RWPE2 (cell line): Measurements from ENCODE around the gene JUND.

ENCODE experiments used
- ATAC-seq: fragments of 200-7000 bp; cut with Tn5 transposase; 3 replicates; pipeline ENCODE4 v1.9.1; 2021; ENCODE audit warnings: low read depth
- DNase-seq: peaks from one replicate; pipeline ENCODE4 v3.0.0-alpha.2; 2020; ENCODE audit warnings: low spot score
- H3K27ac ChIP-seq: fragments of 450-650 bp; 2 replicates; pipeline ENCODE4 v1.5.1; 2017; ENCODE audit warnings: mild to moderate bottlenecking; ENCODE audit not compliant: poor library complexity, severe bottlenecking
- H3K27me3 ChIP-seq: fragments of 250-450 bp; sonication (Bioruptor Pico); 2 replicates; pipeline ENCODE4 v1.5.1; 2021; ENCODE audit warnings: mild to moderate bottlenecking, moderate library complexity; ENCODE audit not compliant: insufficient read depth, poor library complexity, severe bottlenecking
- H3K36me3 ChIP-seq: fragments of 250-450 bp; sonication (Bioruptor Pico); 2 replicates; pipeline ENCODE4 v1.5.1; 2020; ENCODE audit warnings: low read depth, mild to moderate bottlenecking, moderate library complexity
- H3K4me1 ChIP-seq: fragments of 250-450 bp; sonication (Bioruptor Pico); 2 replicates; pipeline ENCODE4 v1.5.1; 2021; ENCODE audit warnings: mild to moderate bottlenecking, moderate library complexity; ENCODE audit not compliant: insufficient read depth, poor library complexity, severe bottlenecking
- H3K4me3 ChIP-seq: fragments of 250-450 bp; sonication (Bioruptor Pico); 2 replicates; pipeline ENCODE4 v1.5.1; 2021; ENCODE audit warnings: mild to moderate bottlenecking, moderate library complexity; ENCODE audit not compliant: severe bottlenecking
- H3K9me3 ChIP-seq: fragments of 250-450 bp; sonication (Bioruptor Pico); 2 replicates; pipeline ENCODE4 v1.5.1; 2021; ENCODE audit warnings: mild to moderate bottlenecking, moderate library complexity; ENCODE audit not compliant: severe bottlenecking
- CTCF ChIP-seq: fragments of 450-650 bp; IDR thresholded peaks from one replicate; pipeline ENCODE4 v1.5.1; 2017; ENCODE audit warnings: mild to moderate bottlenecking, moderate library complexity; ENCODE audit not compliant: poor library complexity, severe bottlenecking

JUND gene

GRCh38 chr19:18311502-18312091, 30.2 kb upstream of the JUND start:
- no peak for ATAC-seq
- Histone ChIP-seq H3K27ac (no peak overlapping the region), H3K4me1 (no peaks in the 10 kb centered on the region), H3K36me3 (peaks cover 87% of the 10 kb centered on the region), H3K4me3 (no peak overlapping the region), H3K27me3 (no peaks in the 10 kb centered on the region), H3K9me3 (no peaks in the 10 kb centered on the region)
- no peak for DNase-seq
- no peak for TF ChIP-seq CTCF

GRCh38 chr19:18310966-18311365, 29.5 kb upstream of the JUND start:
- H3K36me3 ChIP-seq = peaks cover 85% of the 10 kb centered on the region
- H3K4me1 ChIP-seq = no peaks in the 10 kb centered on the region
- no peaks in the 10 kb centered on the region for H3K27me3 ChIP-seq
- H3K4me3 ChIP-seq = no peak overlapping the region
- no peak for TF ChIP-seq CTCF
- ATAC-seq = no peak
- no peak overlapping the region for H3K27ac ChIP-seq
- no peaks in the 10 kb centered on the region for H3K9me3 ChIP-seq
- no peak for DNase-seq

GRCh38 chr19:18310118-18310909, 28.9 kb upstream of the JUND start:
- Histone ChIP-seq H3K4me1 (no peaks in the 10 kb centered on the region), H3K36me3 (peaks cover 81% of the 10 kb centered on the region)
- no peak for DNase-seq

GRCh38 chr19:18309525-18310064, 28.2 kb upstream of the JUND start:
- TF ChIP-seq CTCF = no peak
- peaks cover 6% of the 10 kb centered on the region for H3K4me1 ChIP-seq
- DNase-seq (no peak), ATAC-seq (no peak)
- H3K27me3 ChIP-seq = no peaks in the 10 kb centered on the region
- H3K36me3 ChIP-seq = peaks cover 75% of the 10 kb centered on the region
- H3K27ac ChIP-seq = no peak overlapping the region
- H3K4me3 ChIP-seq = no peak overlapping the region
- no peaks in the 10 kb centered on the region for H3K9me3 ChIP-seq

More at GRCh38 chr19:18310118-18310909, 28.9 kb upstream of the JUND start:
- no peak for TF ChIP-seq CTCF
- ATAC-seq = 0 out of 3 replicates have a peak, but pooled peaks have one; percentile 6
- H3K9me3 ChIP-seq = no peaks in the 10 kb centered on the region
- H3K4me3 ChIP-seq = no peak overlapping the region
- no peak overlapping the region for H3K27ac ChIP-seq
- H3K27me3 ChIP-seq = no peaks in the 10 kb centered on the region
